Endometrial microvascular endothelial cells (primary cell): Measurements from ENCODE around the gene PRMT3. TPM values are rescaled to one million over a fixed set of nuclear protein-coding genes. Genes with fewer than 3 reads are reported as not detected.
"Not testable (repeated sequence)": the region's sequence is repeated elsewhere in the genome, so short reads cannot be mapped to it uniquely, and the experiment has no call there.

Experiments
- in situ Hi-C: cut with HindIII; loops from 2 replicates; pipeline ENCODE4 v1.10.0; 2017; ENCODE audit warnings: low sequenced_read_pairs, low pct_unique_long_range_greater_than_20kb; ENCODE audit errors: inconsistent ontology term
- total RNA-seq: library from RNA; depleted of rRNA; stranded (reverse); fragments of >200 nt; gene quantifications from one replicate; pipeline ENCODE4 v1.2.3, GENCODE V29; 2015; ENCODE audit errors: inconsistent ontology term

The PRMT3 gene
- 19.9 TPM for total RNA-seq

DNA sequence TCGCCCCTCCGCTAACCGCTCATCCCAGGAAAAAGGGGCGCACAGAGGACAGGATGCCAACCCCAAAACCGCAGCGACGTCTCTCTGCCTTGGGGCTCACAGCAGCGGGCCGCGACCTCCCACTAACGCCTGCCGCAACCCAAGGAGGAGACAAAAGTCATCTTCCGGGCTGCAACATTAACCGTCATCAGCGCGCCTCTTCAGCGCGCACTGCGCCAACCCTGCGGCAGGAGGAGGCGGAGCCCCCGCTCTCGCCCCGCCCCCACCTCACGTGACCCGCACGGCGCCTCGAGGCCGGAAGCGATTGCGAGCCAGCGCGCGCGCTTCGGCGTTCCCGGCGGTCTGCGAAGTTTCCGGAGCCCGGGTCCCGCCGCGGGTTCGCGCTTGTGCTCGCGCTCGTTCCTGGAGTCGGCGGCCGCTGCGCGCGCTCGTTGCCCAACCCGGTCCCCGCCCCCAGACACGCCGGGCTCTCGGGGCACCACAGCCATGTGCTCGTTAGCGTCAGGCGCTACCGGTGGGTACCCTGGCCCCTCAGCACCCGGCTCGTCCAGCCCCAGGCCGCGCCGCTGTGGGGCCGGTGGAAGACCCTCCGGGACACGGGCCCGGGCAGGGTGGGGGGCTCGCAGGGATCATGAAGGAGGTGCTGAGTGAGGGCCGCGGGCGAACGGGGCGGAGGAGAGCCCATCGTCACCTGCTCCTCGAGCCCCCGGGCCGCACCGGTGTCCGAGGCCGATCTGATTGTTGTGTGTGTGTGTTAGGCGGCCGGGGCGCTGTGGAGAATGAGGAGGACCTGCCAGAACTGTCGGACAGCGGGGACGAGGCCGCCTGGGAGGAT lies at the start of gene PRMT3:
PRMT3 (plus strand) TSS at position 456 of the 835 bp plus-strand sequence; CDS start at position 487, 31 bp downstream.
- in situ Hi-C loops: no loop called here

- in situ Hi-C loops: no loop called here
Observed at GRCh38 chr11:20342347-20343141, 45.0 kb upstream of the PRMT3 start.

DNA sequence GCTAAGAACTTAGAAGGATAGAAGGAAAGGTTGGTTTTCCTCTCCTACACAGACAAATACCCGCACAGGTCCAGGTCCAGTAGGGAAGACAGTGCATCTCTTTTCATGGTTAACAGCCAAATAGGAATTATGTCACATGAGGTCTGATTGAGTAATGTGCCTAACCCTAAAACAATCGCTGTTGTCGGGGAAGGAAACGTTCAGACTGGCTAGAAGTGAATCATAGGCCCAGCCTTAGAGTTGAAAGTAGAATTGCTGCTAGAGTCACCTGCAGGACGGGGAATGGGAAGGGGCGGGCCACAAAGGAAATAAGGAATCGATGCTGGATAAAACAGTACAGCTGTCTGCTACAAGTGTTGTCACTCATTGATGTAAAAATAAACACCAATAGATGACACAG lies 36.4 kb upstream of the PRMT3 start:
- in situ Hi-C loops: no loop called here

DNA sequence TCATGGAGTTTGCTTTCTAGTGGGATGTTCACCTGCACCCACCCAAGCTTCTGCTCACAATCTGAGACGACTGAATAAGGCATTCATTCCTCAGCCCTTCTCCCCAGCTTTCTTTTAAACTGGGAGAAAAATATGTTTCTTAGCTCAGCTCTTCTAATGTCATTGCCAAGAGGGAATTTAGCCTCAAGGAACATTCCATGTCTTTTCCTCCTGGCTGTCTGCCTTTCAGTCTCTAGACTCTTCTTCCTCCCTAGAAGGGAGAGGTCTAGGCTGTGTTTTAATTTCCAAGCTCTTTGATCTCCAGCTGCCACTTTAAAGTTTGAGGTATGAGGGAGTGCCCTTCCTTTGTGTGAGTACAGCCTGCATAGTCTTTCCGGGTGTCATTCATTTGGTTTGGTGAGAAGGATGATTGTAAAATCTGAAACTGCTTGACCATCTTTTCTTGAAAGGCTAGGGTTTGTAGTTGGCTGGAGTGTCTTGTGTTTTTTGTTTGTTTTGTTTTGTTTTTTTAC lies 35.7 kb upstream of the PRMT3 start:
- in situ Hi-C loops: no loop called here

- in situ Hi-C loops: no loop called here
Observed at GRCh38 chr11:20353829-20354434, 33.6 kb upstream of the PRMT3 start.

GRCh38 chr11:20355221-20356219 lies 32.0 kb upstream of the PRMT3 start:
- in situ Hi-C loops: no loop called here

DNA sequence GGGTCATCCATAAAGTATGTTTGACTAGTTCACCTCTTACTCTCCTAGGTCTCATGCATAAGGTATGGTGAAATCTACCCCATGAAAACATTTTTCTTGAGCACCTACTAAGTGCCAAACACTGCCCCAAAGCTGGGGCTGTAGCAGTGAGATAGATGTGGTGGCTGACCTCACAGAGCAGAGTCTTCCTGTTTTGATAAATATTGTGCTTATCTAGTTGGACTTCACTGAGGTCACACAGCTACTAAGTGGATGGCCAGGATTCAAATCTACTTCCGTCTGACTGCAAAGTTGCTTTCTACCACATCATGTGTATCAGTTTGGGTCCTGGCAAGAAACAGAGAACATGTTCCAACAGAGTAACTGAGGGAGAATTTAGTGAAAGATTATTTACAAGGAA lies 30.4 kb upstream of the PRMT3 start:
- in situ Hi-C loops: no loop called here

- in situ Hi-C loops: no loop called here
Observed at GRCh38 chr11:20360650-20361049, 26.9 kb upstream of the PRMT3 start.

DNA sequence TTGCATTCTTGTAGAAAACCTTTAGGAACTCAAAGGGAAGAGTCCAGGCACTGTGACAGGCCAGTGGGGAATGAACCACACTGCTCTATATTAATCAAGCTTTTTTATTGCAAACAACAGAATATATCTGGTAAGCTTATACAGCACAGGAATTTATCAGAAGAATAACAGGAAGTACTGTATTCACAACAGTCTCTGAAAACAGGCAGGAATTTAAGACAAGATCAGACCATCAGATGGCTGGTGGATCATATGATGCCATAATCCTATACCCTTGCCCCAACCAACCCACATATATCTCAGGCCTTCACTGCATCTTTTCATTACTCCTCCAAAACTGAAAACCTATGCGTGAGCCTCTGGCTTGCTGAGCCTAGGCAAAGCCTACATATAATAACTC lies 25.0 kb upstream of the PRMT3 start:
- in situ Hi-C loops: no loop called here

- in situ Hi-C loops: no loop called here
Observed at GRCh38 chr11:20363149-20363499, 24.4 kb upstream of the PRMT3 start.

DNA sequence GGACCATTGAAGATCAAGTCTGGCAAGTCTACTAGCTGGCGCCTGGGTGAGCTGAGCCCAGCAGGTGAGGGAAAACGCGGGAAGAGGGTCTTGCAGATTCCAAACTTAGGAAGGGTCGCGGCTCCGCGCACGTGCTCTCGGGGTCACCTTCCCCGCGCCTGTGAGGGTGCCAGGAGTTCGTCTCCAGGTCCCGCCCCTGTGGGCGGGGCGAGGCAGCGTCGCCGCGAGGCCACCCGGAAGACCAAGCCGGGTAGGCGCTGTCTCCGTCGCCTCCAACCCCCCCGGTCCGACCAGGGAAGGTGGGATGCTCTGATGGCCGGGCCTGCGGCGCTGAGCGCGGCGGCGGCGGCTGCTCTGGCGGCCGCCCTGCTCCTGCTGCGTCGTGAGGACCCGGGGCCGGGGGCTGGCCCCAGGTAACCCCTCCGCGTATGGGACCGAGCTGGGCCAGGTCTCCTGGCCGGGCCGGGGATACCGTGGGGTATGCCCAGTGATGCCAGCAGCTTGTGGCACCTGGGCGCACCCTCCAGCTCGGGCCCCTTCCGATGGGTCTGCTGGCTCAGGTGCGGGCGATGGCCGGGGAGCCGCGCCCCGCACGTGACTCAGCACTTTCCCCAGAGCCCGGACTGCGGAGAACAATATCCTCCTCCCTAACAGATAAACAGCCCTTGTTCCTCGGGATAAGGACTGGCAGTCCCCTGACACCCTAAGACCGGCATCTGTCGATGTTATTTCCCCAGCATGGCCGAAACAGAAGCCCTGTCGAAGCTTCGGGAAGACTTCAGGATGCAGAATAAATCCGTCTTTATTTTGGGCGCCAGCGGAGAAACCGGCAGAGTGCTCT lies 23.8 kb upstream of the PRMT3 start, which contains the start of gene HTATIP2:
HTATIP2 (plus strand) TSS at position 215 of the 841 bp plus-strand sequence; CDS start at position 739, 524 bp downstream.
- in situ Hi-C loops: no loop called here

GRCh38 chr11:20364341-20364792 lies 23.1 kb upstream of the PRMT3 start:
- in situ Hi-C loops: no loop called here

DNA sequence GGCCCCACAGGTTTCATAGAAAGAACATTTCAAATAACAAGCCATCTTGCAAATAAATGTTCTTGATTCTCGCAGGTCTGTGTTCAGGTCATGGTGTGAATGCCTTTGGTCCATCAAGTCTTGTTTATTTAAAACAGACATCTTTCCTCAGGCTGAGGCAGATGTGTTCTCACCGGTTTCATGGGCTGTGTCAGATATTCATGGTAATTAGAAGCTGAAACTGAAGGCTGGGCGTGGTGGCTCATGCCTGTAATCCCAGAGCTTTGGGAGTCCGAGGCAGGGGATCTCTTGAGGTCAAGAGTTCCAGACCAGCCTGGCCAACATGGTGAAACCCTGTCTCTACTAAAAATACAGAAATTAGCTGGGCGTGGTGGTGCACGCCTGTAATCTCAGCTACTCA lies 22.1 kb upstream of the PRMT3 start:
- in situ Hi-C loops: not testable (repeated sequence)

- in situ Hi-C loops: no loop called here
Observed at GRCh38 chr11:20367313-20367948, 20.1 kb upstream of the PRMT3 start.

- in situ Hi-C loops: no loop called here
Observed at GRCh38 chr11:20368438-20368837, 19.1 kb upstream of the PRMT3 start.

DNA sequence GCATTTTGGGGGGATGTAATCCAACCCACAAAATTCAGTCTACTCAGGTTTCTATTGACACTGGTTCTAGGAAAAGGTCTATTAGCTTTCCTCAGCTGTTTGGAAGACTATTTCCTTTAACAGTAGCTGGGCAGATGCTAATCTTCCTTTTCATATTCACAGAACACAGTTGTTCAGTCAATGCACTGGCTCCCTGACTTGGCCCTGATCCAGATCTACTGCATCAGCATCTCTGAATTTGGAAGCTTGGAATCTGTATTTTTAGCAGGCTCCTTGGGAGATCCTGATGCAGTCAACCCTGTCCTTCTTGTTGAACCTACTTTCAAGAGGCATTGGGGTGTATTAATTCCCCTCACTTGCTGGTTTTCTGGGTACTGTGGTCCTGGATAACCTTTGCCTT lies 17.7 kb upstream of the PRMT3 start:
- in situ Hi-C loops: no loop called here

DNA sequence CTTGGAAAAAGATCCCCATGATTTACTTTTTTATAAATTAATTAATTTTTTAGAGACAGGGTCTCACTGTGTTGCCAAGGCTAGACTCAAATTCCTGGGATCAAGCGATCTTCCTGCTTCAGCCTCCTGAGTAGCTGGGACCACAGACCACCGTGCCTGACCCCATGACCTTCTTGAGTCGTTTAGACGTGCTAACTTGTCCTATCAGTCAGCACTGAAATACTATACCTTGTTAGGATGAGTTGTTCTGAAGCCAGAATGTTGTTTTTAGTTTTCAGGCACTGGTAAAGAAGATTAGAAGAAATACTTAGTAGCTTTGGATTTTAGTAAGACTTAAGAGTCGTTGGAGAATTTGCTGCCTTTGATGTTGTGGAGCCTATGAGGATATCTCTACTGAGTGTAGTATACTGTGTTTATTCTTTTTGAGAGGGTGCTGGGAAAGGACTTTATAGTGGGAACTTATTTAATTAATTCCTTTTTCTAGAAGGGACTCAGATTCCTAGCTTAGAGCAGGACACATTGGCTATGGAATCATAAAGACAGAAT lies 15.4 kb upstream of the PRMT3 start:
- in situ Hi-C loops: no loop called here
